HG03378 (cell line): Measurements from ENCODE around the gene TTC8.

Experiments
- ATAC-seq: cut with Tn5 transposase; IDR thresholded peaks from one replicate; pipeline ENCODE4 v1.9.1; 2021; ENCODE audit warnings: mild to moderate bottlenecking, moderate library complexity; ENCODE audit not compliant: unreplicated experiment

Gene TTC8

GRCh38 chr14:88864198-88864597 lies 39.7 kb downstream of the TTC8 start:
- no peak for ATAC-seq

GRCh38 chr14:88866305-88866704 lies 41.9 kb downstream of the TTC8 start:
- no peak for ATAC-seq

GRCh38 chr14:88868558-88869159 lies 44.2 kb downstream of the TTC8 start:
- ATAC-seq: no peak

GRCh38 chr14:88870777-88871176 lies 46.3 kb downstream of the TTC8 start:
- no peak for ATAC-seq

GRCh38 chr14:88871429-88871828 lies 47.0 kb downstream of the TTC8 start:
- no peak for ATAC-seq

GRCh38 chr14:88872976-88873375 lies 48.5 kb downstream of the TTC8 start:
- no peak for ATAC-seq

- ATAC-seq: no peak
Observed at GRCh38 chr14:88877192-88877591, 52.7 kb downstream of the TTC8 start.

GRCh38 chr14:88879022-88879421 lies 54.6 kb downstream of the TTC8 start:
- ATAC-seq: no peak

GRCh38 chr14:88882236-88882635 lies 57.8 kb downstream of the TTC8 start:
- ATAC-seq: no peak

GRCh38 chr14:88895116-88895515 lies 70.7 kb downstream of the TTC8 start:
- ATAC-seq: no peak

GRCh38 chr14:88901189-88901588 lies 76.7 kb downstream of the TTC8 start:
- ATAC-seq: no peak

- no peak for ATAC-seq
Observed at GRCh38 chr14:88901991-88902390, 77.5 kb downstream of the TTC8 start.

- ATAC-seq: no peak
Observed at GRCh38 chr14:88902850-88903249, 78.4 kb downstream of the TTC8 start.

- no peak for ATAC-seq
Observed at GRCh38 chr14:88904206-88904647, 79.8 kb downstream of the TTC8 start.

GRCh38 chr14:88904864-88905263 lies 80.4 kb downstream of the TTC8 start:
- ATAC-seq: no peak

- no peak for ATAC-seq
Observed at GRCh38 chr14:88908216-88908615, 83.8 kb downstream of the TTC8 start.

GRCh38 chr14:88910386-88910785 lies 85.9 kb downstream of the TTC8 start:
- no peak for ATAC-seq

- no peak for ATAC-seq
Observed at GRCh38 chr14:88911809-88912208, 87.4 kb downstream of the TTC8 start.

GRCh38 chr14:88914956-88915355 lies 90.5 kb downstream of the TTC8 start:
- no peak for ATAC-seq

GRCh38 chr14:88919502-88919901 lies 95.1 kb downstream of the TTC8 start:
- no peak for ATAC-seq
